HG02840 (cell line): Measurements from ENCODE around the gene SCLY.
A peak's percentile ranks its signal among the peaks of the same experiment; 100 is the strongest.
"Not testable (repeated sequence)": the region's sequence is repeated elsewhere in the genome, so short reads cannot be mapped to it uniquely, and the experiment has no call there.

Experiments
- ATAC-seq: cut with Tn5 transposase; IDR thresholded peaks from one replicate; pipeline ENCODE4 v1.9.1; 2021; ENCODE audit warnings: mild to moderate bottlenecking, moderate library complexity, moderate number of reproducible peaks; ENCODE audit not compliant: unreplicated experiment, low FRiP score

The SCLY gene, protein sequence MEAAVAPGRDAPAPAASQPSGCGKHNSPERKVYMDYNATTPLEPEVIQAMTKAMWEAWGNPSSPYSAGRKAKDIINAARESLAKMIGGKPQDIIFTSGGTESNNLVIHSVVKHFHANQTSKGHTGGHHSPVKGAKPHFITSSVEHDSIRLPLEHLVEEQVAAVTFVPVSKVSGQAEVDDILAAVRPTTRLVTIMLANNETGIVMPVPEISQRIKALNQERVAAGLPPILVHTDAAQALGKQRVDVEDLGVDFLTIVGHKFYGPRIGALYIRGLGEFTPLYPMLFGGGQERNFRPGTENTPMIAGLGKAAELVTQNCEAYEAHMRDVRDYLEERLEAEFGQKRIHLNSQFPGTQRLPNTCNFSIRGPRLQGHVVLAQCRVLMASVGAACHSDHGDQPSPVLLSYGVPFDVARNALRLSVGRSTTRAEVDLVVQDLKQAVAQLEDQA

GRCh38 chr2:238060542-238061314, at the start of gene SCLY:
TSS of gene SCLY (plus strand) at chr2:238061001. CDS start at chr2:238061055, 54 bp downstream.
- ATAC-seq, result peak; percentile 87

DNA sequence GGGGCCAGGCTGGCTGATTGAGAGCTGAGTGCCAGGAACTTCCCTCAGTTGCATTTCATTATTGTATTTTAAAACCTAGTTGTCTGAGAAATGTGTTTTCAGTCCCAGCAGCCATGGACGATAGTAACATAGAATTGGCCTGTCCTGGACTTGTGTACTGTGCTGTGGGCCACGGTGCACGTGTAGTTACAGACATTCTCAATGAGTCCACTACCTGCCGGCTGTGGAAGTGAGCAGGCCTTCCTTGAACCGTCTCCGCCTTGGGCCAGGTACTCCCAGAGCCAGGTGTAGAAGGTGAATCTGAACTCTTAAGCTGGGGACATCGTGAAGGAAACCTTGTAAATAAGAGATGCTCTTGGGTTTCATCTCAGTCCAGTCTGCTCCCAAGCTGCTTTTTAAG, 47.0 kb upstream of the SCLY start:
- no peak for ATAC-seq

DNA sequence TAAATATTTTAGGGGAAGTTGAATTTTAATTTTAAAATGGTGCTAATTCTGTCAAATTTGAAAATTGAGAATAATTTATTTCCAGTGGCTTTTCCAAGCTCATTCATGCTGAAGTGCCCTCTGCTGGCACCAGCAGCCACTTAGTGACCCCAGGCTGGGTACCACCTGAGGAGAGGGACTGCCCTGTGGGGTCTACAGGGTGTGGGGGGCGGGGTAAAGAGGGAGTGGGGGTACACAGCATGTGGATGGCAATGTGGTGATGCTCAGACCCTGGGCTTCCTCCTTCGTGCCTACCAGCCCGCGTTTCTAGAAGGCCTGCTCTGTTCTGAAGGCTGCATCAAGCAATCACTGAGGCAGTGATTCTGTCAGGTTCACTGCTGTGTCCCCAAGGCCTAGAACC, 45.1 kb upstream of the SCLY start:
- no peak for ATAC-seq

DNA sequence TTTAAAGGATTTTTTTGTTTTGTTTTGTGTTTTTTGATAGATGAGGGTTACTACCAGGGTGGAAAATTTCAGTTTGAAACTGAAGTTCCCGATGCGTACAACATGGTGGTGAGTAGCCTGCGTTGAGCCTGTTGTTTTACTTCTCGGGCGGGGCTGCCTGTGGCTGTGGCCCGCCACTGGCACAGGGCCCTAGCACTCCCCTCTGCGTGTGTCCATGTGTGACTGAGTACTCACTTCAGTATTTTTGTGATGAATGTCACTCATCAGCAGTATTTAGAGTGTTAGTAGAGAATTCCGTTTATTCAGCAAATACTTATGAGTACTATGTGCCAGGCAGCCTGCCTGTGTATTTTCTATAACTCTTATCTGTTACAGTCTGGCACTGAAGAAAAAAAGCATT, 44.3 kb upstream of the SCLY start:
- no peak for ATAC-seq

GRCh38 chr2:238019962-238020361, 40.8 kb upstream of the SCLY start:
- ATAC-seq, result no peak

DNA sequence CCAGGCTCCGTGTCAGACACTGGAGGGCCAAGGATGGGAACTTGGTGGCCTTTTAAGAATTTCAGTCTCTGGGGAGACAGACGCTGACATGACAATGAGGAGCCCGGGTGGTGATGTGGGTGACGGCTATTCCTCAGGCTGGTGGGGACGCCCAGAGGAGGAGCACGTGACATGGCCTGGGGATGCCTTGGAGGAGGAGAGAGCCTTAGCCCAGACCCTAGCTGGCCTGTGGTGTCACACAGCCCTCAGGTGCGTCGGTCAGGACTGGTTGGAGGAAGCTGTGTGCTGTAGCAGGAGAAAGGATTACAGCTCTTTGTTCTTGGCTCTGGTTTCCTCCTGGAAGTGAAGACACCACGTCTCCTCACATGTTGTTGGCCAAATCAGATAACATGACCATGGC, 40.0 kb upstream of the SCLY start:
- ATAC-seq, result no peak

GRCh38 chr2:238021327-238021726, 39.5 kb upstream of the SCLY start:
- ATAC-seq, result no peak

DNA sequence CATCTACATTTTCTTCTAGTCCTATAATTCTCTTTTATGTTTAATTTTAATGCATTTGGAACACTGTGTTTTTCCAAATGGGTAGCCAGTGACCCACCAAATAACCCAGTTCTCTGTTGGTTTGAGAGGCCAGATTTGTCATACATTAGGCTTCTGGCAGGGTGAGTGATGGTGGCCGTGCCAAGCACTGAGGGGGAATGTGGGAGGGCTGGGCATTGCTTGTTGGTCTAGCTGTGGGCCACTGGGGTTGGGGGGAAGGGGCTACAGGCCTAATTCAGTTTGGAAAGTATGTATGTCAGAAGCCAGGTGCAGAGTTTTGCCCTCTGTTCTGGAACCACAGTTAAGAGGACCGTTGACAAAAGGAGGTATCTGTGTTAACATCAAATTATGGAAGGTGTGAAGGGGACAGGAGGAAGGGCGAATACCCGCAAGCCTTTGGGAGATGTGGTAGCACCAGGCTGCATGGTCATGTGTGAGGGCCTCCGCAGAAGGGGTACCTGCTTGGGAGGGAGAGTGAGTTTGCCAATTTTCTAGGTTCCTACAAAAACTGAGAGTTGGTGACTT, 38.1 kb upstream of the SCLY start:
- ATAC-seq, result no peak

DNA sequence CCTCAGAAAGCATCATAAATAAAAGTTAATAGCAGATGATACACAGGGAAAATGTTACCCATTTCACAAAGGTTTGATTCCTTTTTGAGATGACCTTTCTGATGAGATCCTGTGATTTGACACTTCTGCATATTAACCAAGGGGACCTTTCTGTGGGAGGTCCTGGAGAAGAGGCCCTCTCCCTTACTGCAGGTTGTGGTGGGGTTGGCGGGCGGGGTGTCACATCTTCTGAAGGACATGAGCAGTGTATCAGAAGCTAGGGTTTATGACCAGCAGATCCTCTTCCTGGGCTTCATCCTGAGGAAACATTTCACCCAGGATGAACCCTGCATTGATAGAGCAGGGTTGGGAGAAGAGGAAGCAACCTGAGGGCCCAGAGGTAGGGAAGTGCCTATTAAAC, 37.2 kb upstream of the SCLY start:
- no peak for ATAC-seq

DNA sequence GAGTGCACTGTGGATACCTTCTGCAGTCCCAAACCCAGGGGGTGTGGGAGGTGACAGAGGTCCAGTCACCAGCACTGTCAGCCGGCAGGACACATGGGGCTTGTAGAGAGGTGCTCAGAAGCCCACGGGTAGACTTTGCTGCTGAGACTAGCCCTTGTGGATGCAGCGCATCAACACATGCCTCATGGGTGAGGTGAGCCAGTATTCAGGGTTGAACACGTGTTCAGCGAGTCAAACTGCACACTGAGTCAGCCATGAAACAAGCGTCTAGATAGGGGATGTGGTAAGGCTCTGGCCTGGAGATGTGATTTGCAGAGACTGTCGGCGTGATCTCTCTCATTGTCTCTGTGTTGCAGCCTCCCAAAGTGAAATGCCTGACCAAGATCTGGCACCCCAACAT, 35.8 kb upstream of the SCLY start:
- no peak for ATAC-seq

GRCh38 chr2:238025741-238026360, 35.0 kb upstream of the SCLY start:
- ATAC-seq, result no peak

DNA sequence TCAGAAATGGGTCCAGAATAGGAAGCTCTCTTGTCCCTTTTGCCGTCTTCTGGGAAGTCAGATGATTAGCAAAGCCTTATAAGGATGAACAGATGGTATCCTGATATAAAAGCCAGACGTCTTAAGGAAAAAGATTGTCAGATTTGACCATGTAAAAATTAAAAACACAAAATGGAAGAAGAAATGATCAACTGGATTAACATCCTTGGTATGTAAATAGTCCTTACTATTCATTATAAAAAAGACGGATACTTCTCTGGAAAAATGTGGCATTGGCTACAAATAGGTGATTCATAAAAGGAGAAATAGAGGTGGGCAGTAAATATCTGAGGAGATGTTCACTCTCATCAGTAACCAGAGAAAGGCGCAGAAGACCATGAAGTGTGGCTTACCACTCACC, 33.7 kb upstream of the SCLY start:
- no peak for ATAC-seq

DNA sequence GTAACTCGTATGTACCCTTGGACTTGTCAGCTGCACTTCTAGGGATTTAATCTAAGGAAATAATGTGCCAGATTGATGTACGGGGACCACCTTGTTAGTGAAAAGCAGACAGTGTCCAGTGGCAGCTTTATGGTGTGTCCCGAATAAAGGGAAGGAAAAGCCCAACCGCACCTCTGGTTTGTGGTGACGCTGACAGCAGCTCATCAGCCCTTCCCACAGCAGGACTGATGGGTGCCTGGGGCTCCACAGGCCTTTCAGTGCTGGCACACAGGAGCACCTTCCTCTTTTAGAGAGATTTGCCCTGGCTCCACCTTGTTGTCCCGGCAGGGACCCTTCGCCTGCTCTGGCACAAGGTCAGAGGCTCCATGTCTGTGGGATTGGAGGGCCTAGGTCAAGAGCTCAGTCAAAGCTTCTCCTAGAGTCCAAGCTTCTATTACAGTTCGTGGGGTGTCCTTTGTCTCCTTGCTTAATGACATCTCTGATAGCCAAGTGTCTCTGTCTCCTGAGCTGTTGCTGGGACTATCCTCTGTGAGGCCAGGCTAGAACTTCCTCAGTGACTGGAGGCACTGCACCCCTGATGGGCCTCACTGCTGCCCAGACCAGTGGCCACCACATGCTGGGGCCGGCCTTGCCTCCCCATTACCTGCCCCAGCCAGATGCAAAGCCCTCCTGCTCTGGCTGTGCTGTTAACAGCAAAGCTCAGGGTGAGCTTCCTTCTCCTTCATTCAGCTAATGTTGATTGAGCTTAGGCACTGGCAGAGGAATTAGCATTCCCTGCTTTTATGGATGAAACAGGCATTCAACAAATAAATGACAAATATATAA, 33.0 kb upstream of the SCLY start:
- ATAC-seq, result no peak

GRCh38 chr2:238029853-238030252, 30.9 kb upstream of the SCLY start:
- no peak for ATAC-seq

GRCh38 chr2:238030422-238031155, 30.2 kb upstream of the SCLY start:
- ATAC-seq, result no peak

DNA sequence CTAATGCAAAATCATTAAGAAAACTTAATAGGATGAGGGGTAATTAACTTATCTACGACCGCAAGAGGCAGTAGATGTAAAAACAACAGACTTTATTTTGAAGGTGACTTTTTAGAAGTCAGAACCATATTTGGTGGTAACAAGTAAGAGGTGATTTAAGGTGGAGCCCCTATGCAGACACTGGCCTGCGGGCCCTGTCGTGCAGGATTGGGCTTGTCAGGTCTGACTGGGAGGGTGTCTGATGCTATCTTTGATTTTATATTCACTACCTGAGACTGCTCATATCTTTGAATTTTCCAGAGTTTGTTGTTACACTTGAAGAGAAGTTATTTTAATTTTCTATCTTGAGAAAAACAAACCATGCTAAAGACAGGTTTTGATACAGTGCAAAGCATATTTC, 29.1 kb upstream of the SCLY start:
- no peak for ATAC-seq

DNA sequence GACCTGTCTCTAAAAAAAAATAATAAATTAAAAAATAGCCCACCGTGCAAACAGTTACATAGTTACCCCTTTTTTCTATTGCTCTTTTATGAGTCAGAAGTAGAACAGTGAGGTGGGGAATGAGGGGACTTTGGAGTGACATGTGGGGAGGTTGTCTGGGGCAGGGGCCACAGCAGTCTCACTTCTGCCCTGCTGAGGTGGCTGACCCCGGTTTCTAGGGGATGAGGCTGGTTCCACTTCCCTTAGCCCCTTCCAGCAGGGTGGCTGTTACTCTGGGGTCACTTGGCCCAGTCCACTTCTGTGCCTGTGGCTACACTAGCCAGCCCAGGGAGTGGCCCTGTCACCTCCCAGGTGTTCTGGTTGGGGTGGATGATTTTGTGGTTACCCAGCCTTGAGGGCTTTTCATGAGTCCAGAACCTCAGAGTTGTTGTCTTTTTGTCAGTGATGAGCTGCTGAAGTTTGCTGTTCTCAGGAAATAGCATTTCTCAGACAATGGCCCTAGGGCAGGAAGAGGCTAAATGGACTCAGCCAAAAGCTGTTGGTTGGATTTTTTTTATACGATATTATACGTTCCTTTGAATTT, 28.0 kb upstream of the SCLY start:
- no peak for ATAC-seq

DNA sequence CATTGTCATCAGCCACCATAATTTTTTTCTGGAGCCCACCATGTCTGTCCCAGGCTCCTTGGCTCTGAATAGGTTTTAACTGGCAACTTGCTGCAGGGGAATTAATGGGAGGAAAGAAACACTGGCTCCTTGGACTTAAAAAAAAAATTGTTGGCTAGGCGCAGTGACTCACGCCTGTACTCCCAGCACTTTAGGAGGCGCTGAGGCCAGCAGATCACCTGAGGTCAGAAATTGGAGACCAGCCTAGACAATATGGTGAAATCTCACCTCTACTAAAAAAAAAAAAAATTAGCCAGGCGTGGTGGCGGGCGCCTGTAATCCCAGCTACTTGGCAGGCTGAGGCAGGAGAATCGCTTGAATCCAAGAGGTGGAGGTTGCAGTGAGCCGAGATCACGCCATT, 26.8 kb upstream of the SCLY start:
- not testable (repeated sequence) for ATAC-seq

DNA sequence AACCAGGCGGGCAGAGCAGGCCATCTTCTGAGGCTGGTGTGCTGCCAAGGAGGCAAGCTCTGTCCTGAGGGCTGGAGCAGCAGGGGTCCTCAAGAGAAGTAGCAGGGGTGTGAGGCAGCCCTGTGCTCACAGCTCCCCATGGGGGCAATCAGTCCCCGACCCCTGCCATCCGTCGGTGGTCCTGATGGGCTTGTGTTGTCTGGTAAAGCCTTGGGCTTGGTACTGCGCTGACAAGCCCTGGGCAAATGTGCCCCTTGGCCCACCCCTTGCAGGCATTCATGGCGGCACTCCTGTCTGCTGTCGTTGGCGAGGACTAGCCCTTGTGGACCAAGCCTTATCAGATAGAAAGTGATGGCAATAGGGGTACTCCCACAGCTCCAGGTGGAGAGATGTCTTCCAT, 22.6 kb upstream of the SCLY start:
- ATAC-seq, result no peak
